ENCODE results near the gene CACNA1G. TPM values are rescaled to one million over a fixed set of nuclear protein-coding genes. Genes with fewer than 3 reads are reported as not detected.

The CACNA1G gene
- total RNA-seq, 3 donors from 2014 or later = 0.32 to 2.6 (median 2.3) TPM

DNA sequence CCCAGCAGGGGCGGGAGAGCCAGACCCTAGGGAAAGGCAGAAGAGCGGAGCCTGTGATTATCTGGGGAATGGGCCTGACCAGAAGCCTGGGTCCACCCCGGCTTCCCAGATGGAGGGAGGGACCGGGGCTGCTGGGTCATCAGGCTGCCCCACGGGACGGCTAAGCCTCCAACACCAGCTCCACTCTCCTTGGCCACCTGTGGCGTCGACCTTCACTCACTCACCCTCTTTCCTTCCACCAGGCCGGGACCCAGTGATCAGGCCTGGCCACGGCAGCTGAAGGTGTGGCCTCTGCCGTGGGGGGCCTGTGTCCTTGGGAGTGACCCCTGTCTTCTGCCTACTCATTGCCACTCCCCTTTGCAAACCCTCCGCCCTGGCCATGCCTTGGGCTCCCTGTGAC lies 51.8 kb downstream of the CACNA1G start:
- H3K27me3 ChIP-seq = no peaks in the 10 kb centered on the region
- no peaks in the 10 kb centered on the region for H3K9me3 ChIP-seq
- no peaks in the 10 kb centered on the region for H3K4me1 ChIP-seq
- TF ChIP-seq, protein P1, sequence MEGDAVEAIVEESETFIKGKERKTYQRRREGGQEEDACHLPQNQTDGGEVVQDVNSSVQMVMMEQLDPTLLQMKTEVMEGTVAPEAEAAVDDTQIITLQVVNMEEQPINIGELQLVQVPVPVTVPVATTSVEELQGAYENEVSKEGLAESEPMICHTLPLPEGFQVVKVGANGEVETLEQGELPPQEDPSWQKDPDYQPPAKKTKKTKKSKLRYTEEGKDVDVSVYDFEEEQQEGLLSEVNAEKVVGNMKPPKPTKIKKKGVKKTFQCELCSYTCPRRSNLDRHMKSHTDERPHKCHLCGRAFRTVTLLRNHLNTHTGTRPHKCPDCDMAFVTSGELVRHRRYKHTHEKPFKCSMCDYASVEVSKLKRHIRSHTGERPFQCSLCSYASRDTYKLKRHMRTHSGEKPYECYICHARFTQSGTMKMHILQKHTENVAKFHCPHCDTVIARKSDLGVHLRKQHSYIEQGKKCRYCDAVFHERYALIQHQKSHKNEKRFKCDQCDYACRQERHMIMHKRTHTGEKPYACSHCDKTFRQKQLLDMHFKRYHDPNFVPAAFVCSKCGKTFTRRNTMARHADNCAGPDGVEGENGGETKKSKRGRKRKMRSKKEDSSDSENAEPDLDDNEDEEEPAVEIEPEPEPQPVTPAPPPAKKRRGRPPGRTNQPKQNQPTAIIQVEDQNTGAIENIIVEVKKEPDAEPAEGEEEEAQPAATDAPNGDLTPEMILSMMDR (IDR thresholded peaks at IDR 0.05) = no peak
- TF ChIP-seq POLR2A (IDR thresholded peaks at IDR 0.05) = no peak
- TF ChIP-seq POLR2AphosphoS5 (IDR thresholded peaks at IDR 0.05) = no peak
- DNase-seq (ENCODE audit: low spot score in 2 of 2) = no peak
- H3K4me3 ChIP-seq = no peak overlapping the region
- H3K36me3 ChIP-seq = no peaks in the 10 kb centered on the region
- H3K27ac ChIP-seq = no peak overlapping the region
- intact Hi-C loops (cut with DNase I; ENCODE audit: low total_unique reads) = no loop called here

DNA sequence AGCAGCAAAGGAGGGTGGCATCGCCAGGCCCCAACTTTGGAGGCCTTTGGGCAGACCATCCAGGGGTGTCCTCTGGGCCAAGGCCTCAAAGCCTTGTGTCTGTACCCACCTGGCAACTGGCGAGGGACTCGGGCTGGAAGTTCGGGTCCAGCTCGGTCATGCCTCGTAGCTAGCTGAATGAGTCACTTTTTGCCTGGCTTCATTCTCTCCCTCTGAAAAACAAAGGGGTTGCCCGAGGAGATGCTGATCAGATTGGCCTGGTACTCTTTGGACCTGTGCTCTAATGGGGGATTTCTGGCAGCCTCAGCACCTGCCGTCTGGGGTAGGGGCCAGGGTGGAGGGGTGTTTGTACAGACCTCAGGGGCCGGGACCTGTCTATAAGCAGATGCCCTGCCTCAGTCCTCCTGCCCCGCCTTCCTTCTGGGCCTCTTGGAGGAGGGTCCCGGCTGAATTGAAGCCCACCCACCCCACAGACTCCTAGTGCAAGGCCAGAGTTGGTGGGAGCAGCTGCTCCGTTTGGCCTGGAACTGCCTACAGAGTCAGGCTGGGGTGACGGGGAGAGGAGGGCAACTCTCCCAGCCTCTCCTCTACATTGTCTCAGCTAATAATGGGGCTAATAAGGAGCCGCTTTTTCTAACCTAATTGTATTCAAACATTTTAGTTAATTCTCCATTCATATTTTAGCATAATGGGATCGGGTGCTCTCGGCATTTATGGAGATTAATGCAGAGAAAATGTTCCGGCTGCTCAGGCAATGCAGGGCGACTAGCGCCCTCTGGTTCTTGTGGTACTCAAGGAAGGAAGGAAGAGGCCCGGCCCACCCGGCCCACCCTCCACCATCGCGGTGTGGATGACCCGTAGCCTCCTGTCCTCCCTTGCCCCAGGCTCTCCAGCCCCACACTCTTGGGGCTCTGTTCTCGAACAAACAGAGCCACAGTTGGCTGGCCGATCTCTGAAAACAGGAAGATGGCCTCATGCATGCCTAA lies 52.8 kb downstream of the CACNA1G start:
- no peaks in the 10 kb centered on the region for H3K36me3 ChIP-seq
- no peak for DNase-seq (ENCODE audit: low spot score in 2 of 2)
- H3K27ac ChIP-seq = no peak overlapping the region
- H3K9me3 ChIP-seq = no peaks in the 10 kb centered on the region
- no peak for TF ChIP-seq POLR2A (IDR thresholded peaks at IDR 0.05)
- TF ChIP-seq, protein P1 (IDR thresholded peaks at IDR 0.05) = no peak
- no peak overlapping the region for H3K4me3 ChIP-seq
- no peaks in the 10 kb centered on the region for H3K4me1 ChIP-seq
- intact Hi-C loops (cut with DNase I; ENCODE audit: low total_unique reads) = no loop called here
- no peaks in the 10 kb centered on the region for H3K27me3 ChIP-seq

DNA sequence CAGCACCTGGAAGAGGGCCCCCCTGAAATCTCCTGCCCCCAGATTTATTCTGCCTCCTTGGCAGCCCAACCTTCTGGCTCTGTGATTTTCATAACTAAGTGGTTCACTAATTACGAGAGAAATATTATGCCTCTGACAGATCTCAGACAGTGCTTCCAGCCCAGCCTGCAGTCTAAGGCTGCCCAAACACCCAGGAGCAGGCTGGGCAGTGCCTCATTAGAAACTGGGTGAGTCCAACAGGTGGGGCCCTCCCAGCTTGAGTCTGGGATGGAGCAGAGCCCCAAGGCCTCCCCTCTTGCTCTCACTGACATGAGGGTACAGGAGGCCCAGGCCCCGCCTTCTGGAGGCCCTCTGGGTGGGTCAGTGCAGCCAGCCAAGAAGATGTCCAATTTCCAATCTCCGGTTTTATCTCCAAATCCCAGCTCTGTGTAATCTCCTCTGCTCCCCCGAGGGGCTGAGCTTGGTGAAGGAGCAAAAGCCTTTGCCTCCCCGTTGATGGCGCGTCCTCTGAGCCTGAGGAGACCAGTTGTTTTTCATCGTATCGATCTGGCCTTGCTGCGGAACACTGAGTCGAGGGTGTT lies 54.0 kb downstream of the CACNA1G start:
- intact Hi-C loops (cut with DNase I; ENCODE audit: low total_unique reads) = no loop called here
- no peaks in the 10 kb centered on the region for H3K4me1 ChIP-seq
- no peaks in the 10 kb centered on the region for H3K9me3 ChIP-seq
- no peak for DNase-seq (ENCODE audit: low spot score in 2 of 2)
- TF ChIP-seq, protein P1 (IDR thresholded peaks at IDR 0.05) = no peak
- TF ChIP-seq POLR2A (IDR thresholded peaks at IDR 0.05) = no peak
- no peak for TF ChIP-seq POLR2AphosphoS5 (IDR thresholded peaks at IDR 0.05)
- no peak overlapping the region for H3K27ac ChIP-seq
- no peak overlapping the region for H3K4me3 ChIP-seq
- no peaks in the 10 kb centered on the region for H3K36me3 ChIP-seq
- no peaks in the 10 kb centered on the region for H3K27me3 ChIP-seq

DNA sequence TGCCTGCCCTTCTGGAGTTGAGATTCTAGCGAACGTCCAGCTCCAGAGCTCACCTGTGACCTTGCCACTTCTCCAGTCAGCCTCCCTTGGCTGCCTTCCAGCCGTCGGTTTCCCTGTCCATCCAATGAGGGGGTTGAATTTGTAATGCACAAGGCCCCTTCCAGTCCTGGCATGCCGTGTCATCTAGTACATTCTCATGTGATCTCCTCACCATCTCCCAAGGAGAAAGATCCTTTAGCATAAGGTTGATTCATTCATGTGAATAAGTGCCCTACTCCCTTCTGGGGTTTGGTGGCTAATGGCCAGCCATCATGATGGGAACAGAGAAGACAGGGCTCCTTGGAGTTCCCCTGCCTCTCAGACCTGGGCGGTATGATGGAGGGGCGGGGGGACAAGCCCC lies 55.3 kb downstream of the CACNA1G start:
- no peaks in the 10 kb centered on the region for H3K36me3 ChIP-seq
- no peaks in the 10 kb centered on the region for H3K4me1 ChIP-seq
- DNase-seq (ENCODE audit: low spot score in 2 of 2) = no peak
- H3K4me3 ChIP-seq = no peak overlapping the region
- TF ChIP-seq POLR2A (IDR thresholded peaks at IDR 0.05) (no peak), POLR2AphosphoS5 (IDR thresholded peaks at IDR 0.05) (no peak)
- TF ChIP-seq, protein P1 (IDR thresholded peaks at IDR 0.05) = no peak
- no peaks in the 10 kb centered on the region for H3K27me3 ChIP-seq
- intact Hi-C loops (cut with DNase I; ENCODE audit: low total_unique reads) = no loop called here
- no peaks in the 10 kb centered on the region for H3K9me3 ChIP-seq
- no peak overlapping the region for H3K27ac ChIP-seq

DNA sequence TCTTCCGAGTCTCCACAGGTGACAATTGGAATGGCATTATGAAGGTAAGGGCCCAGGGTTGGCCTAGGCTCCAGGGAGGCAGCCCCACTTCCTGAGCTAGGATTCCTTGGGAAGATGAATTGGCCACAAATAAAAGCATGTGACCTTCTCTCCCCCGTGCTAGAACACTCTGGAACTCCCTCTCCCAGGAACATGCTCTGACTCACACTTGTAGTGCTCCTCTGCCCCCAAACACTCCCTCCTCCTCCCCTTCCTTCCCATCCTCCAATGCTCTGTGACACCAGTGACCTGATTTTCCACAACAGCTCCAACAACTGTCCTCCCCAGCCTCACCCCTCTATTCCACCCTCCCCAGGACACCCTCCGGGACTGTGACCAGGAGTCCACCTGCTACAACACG lies 57.8 kb downstream of the CACNA1G start:
- no peaks in the 10 kb centered on the region for H3K9me3 ChIP-seq
- intact Hi-C loops (cut with DNase I; ENCODE audit: low total_unique reads) = no loop called here
- H3K4me3 ChIP-seq = no peak overlapping the region
- H3K4me1 ChIP-seq = no peaks in the 10 kb centered on the region
- H3K36me3 ChIP-seq = no peaks in the 10 kb centered on the region
- TF ChIP-seq POLR2AphosphoS5 (IDR thresholded peaks at IDR 0.05) (no peak), POLR2A (IDR thresholded peaks at IDR 0.05) (no peak)
- TF ChIP-seq, protein P1 (IDR thresholded peaks at IDR 0.05) = no peak
- no peak overlapping the region for H3K27ac ChIP-seq
- DNase-seq (ENCODE audit: low spot score in 2 of 2) = no peak
- H3K27me3 ChIP-seq = peaks cover 0 to 3% of the 10 kb centered on the region in 2 donors

All from breast epithelium (tissue), 4 donors.